DOHH2 (cell line): ENCODE data around the gene PNMA8A.

Experiments
- H3F3A ChIP-seq: fragments of 200-600 bp; sonication (generic), shearing (Covaris generic); 2 replicates; pipeline ENCODE4 v1.6.0; 2016; ENCODE audit warnings: antibody characterized with exemption, mild to moderate bottlenecking; ENCODE audit not compliant: control insufficient read depth, insufficient read depth
- H3K27ac ChIP-seq: fragments of 200-600 bp; sonication (generic); 2 replicates; pipeline ENCODE4 v1.5.1; 2014; ENCODE audit warnings: low read depth, mild to moderate bottlenecking, low read length, moderate library complexity
- H3K27me3 ChIP-seq: fragments of 200-600 bp; sonication (generic); 2 replicates; pipeline ENCODE4 v1.6.1; 2014; ENCODE audit warnings: mild to moderate bottlenecking, low read length, mixed read lengths; ENCODE audit not compliant: control insufficient read depth
- H3K36me3 ChIP-seq: fragments of 200-600 bp; sonication (generic); 2 replicates; pipeline ENCODE4 v1.6.1; 2014; ENCODE audit warnings: mild to moderate bottlenecking, low read length, moderate library complexity, mixed read lengths; ENCODE audit not compliant: control insufficient read depth
- H3K4me1 ChIP-seq: fragments of 200-600 bp; sonication (generic); 2 replicates; pipeline ENCODE4 v1.6.1; 2014; ENCODE audit warnings: mild to moderate bottlenecking, low read length, mixed read lengths; ENCODE audit not compliant: control insufficient read depth
- H3K4me2 ChIP-seq: fragments of 200-600 bp; sonication (generic); 2 replicates; pipeline ENCODE4 v1.6.0; 2014; ENCODE audit warnings: mild to moderate bottlenecking, low read length, moderate library complexity
- H3K4me3 ChIP-seq: fragments of 200-600 bp; sonication (generic); 2 replicates; pipeline ENCODE4 v1.5.1; 2014; ENCODE audit warnings: mild to moderate bottlenecking, low read length, mixed read lengths
- H3K79me2 ChIP-seq: fragments of 200-600 bp; sonication (generic); 2 replicates; pipeline ENCODE4 v1.6.1; 2014; ENCODE audit warnings: mild to moderate bottlenecking, low read length, mixed read lengths; ENCODE audit not compliant: control insufficient read depth
- H3K9me2 ChIP-seq: fragments of 200-600 bp; sonication (generic); replicated peaks from 2 replicates; pipeline ENCODE4 v1.6.1; 2014; ENCODE audit warnings: mild to moderate bottlenecking, low read length, mixed read lengths; ENCODE audit not compliant: control insufficient read depth
- H3K9me3 ChIP-seq: fragments of 200-600 bp; sonication (generic); 2 replicates; pipeline ENCODE4 v1.6.1; 2014; ENCODE audit warnings: antibody characterized with exemption, low read length, mixed read lengths; ENCODE audit not compliant: control insufficient read depth, insufficient read depth
- H4K20me1 ChIP-seq: fragments of 200-600 bp; sonication (generic); 2 replicates; pipeline ENCODE4 v1.6.0; 2014; ENCODE audit warnings: low read depth, mild to moderate bottlenecking, antibody characterized with exemption, low read length, moderate library complexity; ENCODE audit not compliant: control insufficient read depth, insufficient read depth
- CTCF ChIP-seq: fragments of 200-600 bp; sonication (generic); IDR thresholded peaks from one replicate; pipeline ENCODE4 v1.5.1; 2014; ENCODE audit warnings: antibody characterized with exemption, mild to moderate bottlenecking, low read depth, low read length; ENCODE audit not compliant: poor library complexity, severe bottlenecking
- EZH2phosphoT487 ChIP-seq: fragments of 200-600 bp; sonication (generic); IDR thresholded peaks from 2 replicates; pipeline ENCODE4 v1.6.1; 2017; ENCODE audit warnings: borderline replicate concordance, mild to moderate bottlenecking, antibody characterized with exemption, low read length, moderate library complexity, mixed read lengths

Gene PNMA8A

GRCh38 chr19:46480415-46480814, 9.1 kb upstream of the PNMA8A start:
- Histone ChIP-seq H3K27me3 (peaks cover 11% of the 10 kb centered on the region; the same call in 1 of the 2 replicates), H3F3A (no peaks in the 10 kb centered on the region), H3K4me2 (no peak overlapping the region), H4K20me1 (no peaks in the 10 kb centered on the region), H3K27ac (no peak overlapping the region), H3K4me1 (no peaks in the 10 kb centered on the region), H3K36me3 (no peaks in the 10 kb centered on the region), H3K79me2 (no peaks in the 10 kb centered on the region), H3K9me3 (no peaks in the 10 kb centered on the region), H3K4me3 (no peak overlapping the region), H3K9me2 (no peaks in the 10 kb centered on the region)
- TF ChIP-seq CTCF (no peak), EZH2phosphoT487 (no peak)

GRCh38 chr19:46478356-46478986, 7.1 kb upstream of the PNMA8A start:
- no peaks in the 10 kb centered on the region for H3K9me2 ChIP-seq
- H3K27ac ChIP-seq: no peak overlapping the region
- H3K4me2 ChIP-seq: no peak overlapping the region
- H3K79me2 ChIP-seq: no peaks in the 10 kb centered on the region
- 0 out of 2 replicates have a peak, but pooled peaks cover 3% of the 10 kb centered on the region for H3K4me1 ChIP-seq
- peaks cover 16% of the 10 kb centered on the region for H3K27me3 ChIP-seq
- H3K9me3 ChIP-seq: no peaks in the 10 kb centered on the region
- no peaks in the 10 kb centered on the region for H3F3A ChIP-seq
- TF ChIP-seq EZH2phosphoT487 (no peak), CTCF (no peak)
- H4K20me1 ChIP-seq: no peaks in the 10 kb centered on the region
- H3K36me3 ChIP-seq: no peaks in the 10 kb centered on the region
- H3K4me3 ChIP-seq: no peak overlapping the region

GRCh38 chr19:46475986-46476385, 4.6 kb upstream of the PNMA8A start:
- no peaks in the 10 kb centered on the region for H3K9me3 ChIP-seq
- H3K79me2 ChIP-seq: no peaks in the 10 kb centered on the region
- H3K4me1 ChIP-seq: 0 out of 2 replicates have a peak, but pooled peaks cover 4% of the 10 kb centered on the region
- H3K4me2 ChIP-seq: no peak overlapping the region
- H4K20me1 ChIP-seq: no peaks in the 10 kb centered on the region
- no peak overlapping the region for H3K27ac ChIP-seq
- H3K9me2 ChIP-seq: no peaks in the 10 kb centered on the region
- peaks cover 21% of the 10 kb centered on the region for H3K27me3 ChIP-seq
- no peaks in the 10 kb centered on the region for H3K36me3 ChIP-seq
- TF ChIP-seq EZH2phosphoT487 (no peak), CTCF (no peak)
- no peaks in the 10 kb centered on the region for H3F3A ChIP-seq
- no peak overlapping the region for H3K4me3 ChIP-seq
